ENCODE results near the gene DSCAM.

DNA sequence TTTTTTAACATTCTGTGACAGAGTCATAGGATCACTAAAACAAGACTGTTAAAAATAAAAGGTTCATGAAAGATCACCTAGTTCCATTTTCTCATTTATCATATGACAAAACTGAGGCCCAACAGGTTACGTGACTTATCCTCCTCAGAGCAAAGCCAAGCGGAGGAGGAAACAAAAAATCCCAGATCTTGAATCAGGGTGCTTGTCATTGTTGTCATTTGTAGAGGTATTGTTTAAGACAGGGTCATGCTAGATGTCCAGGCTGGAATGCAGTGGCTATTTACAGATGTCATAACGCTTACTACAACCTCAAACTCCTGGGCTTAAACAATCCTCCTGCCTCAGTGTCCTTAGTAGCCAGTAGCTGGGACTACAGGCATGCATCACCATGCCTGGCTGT, 293.2 kb downstream of the DSCAM start:
- TF ChIP-seq CTCF (IDR thresholded peaks at IDR 0.05) (no peak), POLR2AphosphoS5 (IDR thresholded peaks at IDR 0.05; ENCODE audit: insufficient read depth in 1 of 2, low read depth in 1 of 2) (no peak), POLR2A (IDR thresholded peaks at IDR 0.05) (no peak)

Measured in vagina (tissue), 2 donors.